K562 (cell line): Measurements from ENCODE around the gene PSRC1. TPM values are rescaled to one million over a fixed set of nuclear protein-coding genes. Genes with fewer than 3 reads are reported as not detected.
A peak's percentile ranks its signal among the peaks of the same experiment; 100 is the strongest.

ENCODE experiments used
- ATAC-seq: fragments of 200-7000 bp; cut with Tn5 transposase; 3 replicates; pipeline ENCODE4 v1.9.1; 2020; ENCODE audit warnings: moderate library complexity
- BruUV-seq: library from RNA; stranded (reverse); fragments of 400-500 nt; replicated peaks from 2 replicates; lab custom pipeline; 2021; lab: Mats Ljungman, UMichigan
- CTCF ChIA-PET: fragments of 300-600 bp; formaldehyde crosslinking; extraction: SDS; loops from one replicate; lab custom pipeline; 2021; ENCODE audit warnings: low intra/inter-chr PET ratio; lab: Yijun Ruan, JAX
- POLR2A ChIA-PET: fragments of 300-600, 350-650 bp; sonication (Branson Sonifier 250); formaldehyde crosslinking; extraction: SDS; loops from one replicate; lab custom pipeline; 2021; ENCODE audit warnings: antibody characterized with exemption, inconsistent platforms; lab: Yijun Ruan, JAX
- DNase-seq, 4 experiments: peaks; one replicate each; pipeline versions ENCODE4 v3.0.0 to v3.0.0-alpha.2; 2011 to 2018; ENCODE audit warnings: low spot score in 3 of 4, mixed read lengths in 3 of 4; ENCODE audit errors: extremely low read depth in 1 of 4
- FAIRE-seq: peaks from 2 replicates; lab custom pipeline; 2011; peaks lifted over from hg19 to GRCh38; lab: Jason Lieb, UNC
- H2AFZ ChIP-seq: 2 replicates; pipeline ENCODE4 v1.6.0; 2011; ENCODE audit warnings: low read depth, low read length, control low read depth, inconsistent platforms
- H3K27ac ChIP-seq: fragments of 200-600 bp; 3 replicates; pipeline ENCODE4 v1.8.0; 2011; ENCODE audit warnings: low read depth, mild to moderate bottlenecking, control low read depth, inconsistent platforms, low read length, moderate library complexity, mixed read lengths; ENCODE audit errors: extremely low read depth
- H3K27me3 ChIP-seq, 2 experiments: fragments of 300-600 bp in 1 of 2; 2 replicates in 1 of 2; 3 replicates in 1 of 2; pipeline versions ENCODE4 v1.6.0 to v1.8.0; 2011; ENCODE audit warnings: inconsistent platforms in 2 of 2, low read length in 2 of 2, mild to moderate bottlenecking in 1 of 2, mixed read lengths in 1 of 2, moderate library complexity in 1 of 2; ENCODE audit not compliant: control insufficient read depth in 2 of 2, insufficient read depth in 2 of 2
- H3K36me3 ChIP-seq: fragments of 300-600 bp; 3 replicates; pipeline ENCODE4 v1.8.0; 2011; ENCODE audit warnings: mild to moderate bottlenecking, low read length, inconsistent platforms; ENCODE audit not compliant: control insufficient read depth, insufficient read depth
- H3K4me1 ChIP-seq, 2 experiments: fragments of 200-600 bp in 1 of 2; replicated peaks in 1 of 2; 2 replicates in 1 of 2; 3 replicates in 1 of 2; pipeline versions ENCODE4 v1.5.1 to v1.8.0; 2011; ENCODE audit warnings: inconsistent platforms in 2 of 2, low read length in 2 of 2, mild to moderate bottlenecking in 1 of 2, mixed read lengths in 1 of 2, moderate library complexity in 1 of 2; ENCODE audit not compliant: control insufficient read depth in 2 of 2, insufficient read depth in 2 of 2
- H3K4me2 ChIP-seq: 2 replicates; pipeline ENCODE4 v1.6.1; 2011; ENCODE audit warnings: low read length, control low read depth, inconsistent platforms, mixed read lengths; ENCODE audit not compliant: insufficient read depth
- H3K4me3 ChIP-seq: fragments of 200-600 bp; sonication (generic), shearing (Covaris generic); 2 replicates; pipeline ENCODE4 v1.5.1; 2016; ENCODE audit warnings: control low read depth, inconsistent platforms
- H3K79me2 ChIP-seq: fragments of 200-600 bp; 3 replicates; pipeline ENCODE4 v1.8.0; 2011; ENCODE audit warnings: low read length, inconsistent platforms; ENCODE audit not compliant: control insufficient read depth, insufficient read depth
- H3K9ac ChIP-seq, 2 experiments: 2 replicates each; pipeline versions ENCODE4 v1.6.0 to v1.6.1; 2011; ENCODE audit warnings: low read depth in 2 of 2, low read length in 2 of 2, control low read depth in 1 of 2, inconsistent platforms in 1 of 2, mild to moderate bottlenecking in 1 of 2, mixed read lengths in 1 of 2; ENCODE audit not compliant: insufficient read depth in 1 of 2
- H3K9me1 ChIP-seq: one replicate; pipeline ENCODE4 v1.6.0; 2011; ENCODE audit warnings: inconsistent platforms, mild to moderate bottlenecking, low read length, moderate library complexity; ENCODE audit not compliant: control insufficient read depth, insufficient read depth
- H3K9me3 ChIP-seq: replicated peaks from 2 replicates; pipeline ENCODE4 v1.5.1; 2011; ENCODE audit warnings: low read depth, low read length, inconsistent platforms; ENCODE audit not compliant: control insufficient read depth, insufficient read depth
- H4K20me1 ChIP-seq: replicated peaks from 2 replicates; pipeline ENCODE4 v1.6.1; 2011; ENCODE audit warnings: low read length, inconsistent platforms, mixed read lengths; ENCODE audit not compliant: control insufficient read depth, insufficient read depth
- HNRNPL ChIP-seq: fragments of 200-400 bp; formaldehyde crosslinking; IDR thresholded peaks from 2 replicates; pipeline ENCODE4 v1.6.1; 2017; ENCODE audit warnings: low read depth, mild to moderate bottlenecking, low read length
- PCBP1 ChIP-seq: fragments of 200-400 bp; formaldehyde crosslinking; IDR thresholded peaks from 2 replicates; pipeline ENCODE4 v1.6.1; 2018; ENCODE audit warnings: mild to moderate bottlenecking, low read depth, low read length; ENCODE audit not compliant: poor library complexity, severe bottlenecking
- ZNF12 ChIP-seq: sonication (generic); formaldehyde crosslinking; IDR thresholded peaks from 2 replicates; pipeline ENCODE4 v1.4.0; 2020; ENCODE audit warnings: mild to moderate bottlenecking, missing genetic modification reagents
- WGBS: fragments of 100-300 bp; shearing (Covaris generic); methylation state at CpG from one replicate; pipeline ENCODE4 v1.1.6; 2016; ENCODE audit warnings: low coverage, mixed read lengths; ENCODE audit not compliant: insufficient coverage; ENCODE audit errors: missing lambda C conversion rate; 5-methylcytosine and 5-hydroxymethylcytosine counted together
- in situ Hi-C: fragments of 300-500 bp; cut with MboI; formaldehyde crosslinking; loops from 4 replicates; pipeline ENCODE4 v1.15.0; 2018; ENCODE audit warnings: inconsistent platforms, mixed read lengths
- intact Hi-C: fragments of 100-400 bp; cut with micrococcal nuclease; formaldehyde crosslinking; loops from 2 replicates; pipeline ENCODE4 v1.14.2; 2022
- polyA plus RNA-seq, 8 experiments: library from polyadenylated mRNA; depleted of rRNA in 4 of 8; stranded (reverse) in 5 of 8; unstranded in 3 of 8; fragments of >200 nt; fragmentation: Nextera tagmentation in 2 of 8; fragmentation: Illumina TruSeq in 1 of 8; extraction: Ambion mirVana in 2 of 8; extraction: Trizol in 1 of 8; gene quantifications; 2 replicates each; pipeline versions ENCODE4 v1.2.1 to v1.2.3, GENCODE V29; 2011 to 2014; ENCODE audit warnings: inconsistent platforms in 1 of 8, missing spikeins in 1 of 8
- total RNA-seq, 7 experiments: library from RNA; depleted of rRNA in 6 of 7; stranded (reverse); fragments of >200 nt in 6 of 7; fragmentation: Illumina TruSeq in 2 of 7; extraction: Trizol in 2 of 7; gene quantifications; 2 replicates each; pipeline versions ENCODE4 v1.2.1 to v1.2.3, GENCODE V29; 2011 to 2021; ENCODE audit warnings: low replicate concordance in 1 of 7

Gene PSRC1
- total and polyA plus RNA-seq, 9 of the 15 experiments (the other 6 are each of a cell fraction or from before 2014, with no cell fraction given), result 6.5 to 65.2 (median 39.3) TPM

GRCh38 chr1:109263234-109263596, 19.7 kb downstream of the PSRC1 start:
- H3K4me1 ChIP-seq, result peaks cover 0 to 37% of the 10 kb centered on the region in 2 experiments; a peak in 2 of 5 replicates
- 48% methylated on average over 10 of the region's 12 CpGs for WGBS
- no peak overlapping the region for H2AFZ ChIP-seq
- peaks cover 45% of the 10 kb centered on the region; the same call in 2 of the 3 replicates for H3K36me3 ChIP-seq
- no peak overlapping the region for H3K4me2 ChIP-seq
- DNase-seq (no peak), ATAC-seq (peak; percentile 14), FAIRE-seq (no peak)
- H3K9me3 ChIP-seq, result no peaks in the 10 kb centered on the region
- in situ Hi-C loops, result loop anchor here (5.0 kb wide), 2 partner anchors 139 to 269 kb away; no protein-coding TSS in a partner anchor
- TF ChIP-seq ZNF12 (CRISPR knock-in tag), result no peak
- peak; percentile 46 for TF ChIP-seq PCBP1
- peak; percentile 73; the same call in 1 of the 2 replicates for TF ChIP-seq HNRNPL
- intact Hi-C loops, result loop anchor here (1.0 to 10.0 kb wide), 4 partner anchors 62 to 269 kb away; partner anchors contain the start of gene ELAPOR1
- H3K9ac ChIP-seq, result no peak overlapping the region
- no peaks in the 10 kb centered on the region for H3K79me2 ChIP-seq
- no peaks in the 10 kb centered on the region for H3K27me3 ChIP-seq
- H3K4me3 ChIP-seq, result no peak overlapping the region
- BruUV-seq, result no TSS peak
- CTCF ChIA-PET, result interaction anchor here (0.6 to 5.5 kb wide), 6 partner anchors 10 to 269 kb away, joined by 3 to 91 read pairs (median 16); partner anchors contain the start of gene SORT1
- no peaks in the 10 kb centered on the region for H4K20me1 ChIP-seq
- no peaks in the 10 kb centered on the region for H3K9me1 ChIP-seq
- POLR2A ChIA-PET, result interaction anchor here (1.0 to 1.4 kb wide), 2 partner anchors 19 to 135 kb away, joined by 3 to 9 read pairs; partner anchors contain the start of genes PSRC1 and SORT1
- H3K27ac ChIP-seq, result no peak overlapping the region
